ENCODE measurements around the gene GDF10.

GDF10 gene

DNA sequence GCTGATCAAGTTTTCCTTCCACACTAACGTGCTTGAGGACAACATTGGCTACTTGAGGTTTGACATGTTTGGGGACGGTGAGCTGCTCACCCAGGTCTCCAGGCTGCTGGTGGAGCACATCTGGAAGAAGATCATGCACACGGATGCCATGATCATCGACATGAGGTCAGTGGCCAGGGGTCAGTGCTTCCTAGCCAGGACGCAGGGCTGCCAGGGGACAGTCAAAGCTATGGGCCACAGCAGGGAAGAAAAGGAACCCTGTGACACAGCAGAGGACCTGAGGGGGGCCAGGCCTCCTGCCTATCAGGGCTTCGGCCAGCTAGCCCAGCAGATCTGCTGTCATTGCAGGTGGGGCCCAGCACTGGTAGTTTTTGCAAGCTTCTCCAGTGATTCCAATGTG is 53.4 kb downstream of the GDF10 start:
- DNase-seq (ENCODE audit: low read depth, low spot score): no peak

- DNase-seq (ENCODE audit: low read depth, low spot score): no peak
Observed at GRCh38 chr10:47354165-47354564, 54.2 kb downstream of the GDF10 start.

- no peak for DNase-seq (ENCODE audit: low read depth, low spot score)
Observed at GRCh38 chr10:47354900-47355299, 54.9 kb downstream of the GDF10 start.

DNA sequence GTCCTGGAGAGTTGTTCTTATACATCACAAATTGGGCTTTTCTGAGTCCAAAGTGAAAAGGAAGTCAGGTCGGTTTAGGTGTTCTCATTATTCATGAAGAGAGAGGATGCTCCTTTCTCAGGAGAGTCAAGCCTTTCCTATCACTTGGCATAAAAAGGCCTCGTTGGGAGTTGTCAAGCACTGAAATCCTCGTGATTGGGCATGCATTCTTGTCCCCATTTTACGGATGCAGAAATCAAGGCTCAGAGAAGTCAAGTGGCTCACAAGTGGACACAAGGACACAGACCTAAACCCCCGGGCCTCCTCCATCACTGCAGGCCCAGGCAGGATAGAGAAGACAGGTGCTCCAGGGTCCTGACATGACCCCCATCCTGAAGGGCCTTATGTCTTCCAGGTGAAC is 56.7 kb downstream of the GDF10 start:
- no peak for DNase-seq (ENCODE audit: low read depth, low spot score)

DNA sequence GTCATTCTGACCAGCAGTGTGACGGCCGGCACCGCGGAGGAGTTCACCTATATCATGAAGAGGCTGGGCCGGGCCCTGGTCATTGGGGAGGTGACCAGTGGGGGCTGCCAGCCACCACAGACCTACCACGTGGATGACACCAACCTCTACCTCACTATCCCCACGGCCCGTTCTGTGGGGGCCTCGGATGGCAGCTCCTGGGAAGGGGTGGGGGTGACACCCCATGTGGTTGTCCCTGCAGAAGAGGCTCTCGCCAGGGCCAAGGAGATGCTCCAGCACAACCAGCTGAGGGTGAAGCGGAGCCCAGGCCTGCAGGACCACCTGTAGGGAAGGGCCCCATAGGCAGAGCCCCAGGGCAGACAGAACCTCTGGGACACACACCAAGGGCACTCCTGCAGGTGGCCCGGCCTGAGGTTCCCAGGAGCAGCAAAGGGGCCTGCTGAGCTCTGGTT is 57.2 kb downstream of the GDF10 start:
- no peak for DNase-seq (ENCODE audit: low read depth, low spot score)

GRCh38 chr10:47357911-47358310 is 57.9 kb downstream of the GDF10 start:
- no peak for DNase-seq (ENCODE audit: low read depth, low spot score)

DNA sequence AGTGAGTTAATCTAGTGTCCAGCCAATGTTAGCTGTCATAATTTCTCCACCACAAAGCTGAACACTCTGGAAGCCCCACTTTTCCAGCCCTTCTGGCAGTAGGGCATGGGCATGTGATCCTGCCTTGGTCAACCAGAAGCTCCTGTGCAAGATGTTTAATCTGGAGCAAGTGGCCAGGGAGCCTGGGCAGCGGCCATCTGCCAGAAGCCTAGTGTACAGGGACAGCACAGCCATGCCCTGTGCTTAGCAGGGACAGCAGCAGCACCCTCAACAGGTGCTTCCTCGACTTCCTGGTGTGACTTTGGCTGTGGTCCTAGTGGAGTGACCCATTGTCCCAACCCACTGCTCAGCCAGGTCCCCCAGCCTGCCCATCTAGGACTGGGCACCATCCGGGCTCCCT is 58.5 kb downstream of the GDF10 start:
- no peak for DNase-seq (ENCODE audit: low read depth, low spot score)

- DNase-seq (ENCODE audit: low read depth, low spot score): no peak
Observed at GRCh38 chr10:47359101-47359500, 59.1 kb downstream of the GDF10 start.

DNA sequence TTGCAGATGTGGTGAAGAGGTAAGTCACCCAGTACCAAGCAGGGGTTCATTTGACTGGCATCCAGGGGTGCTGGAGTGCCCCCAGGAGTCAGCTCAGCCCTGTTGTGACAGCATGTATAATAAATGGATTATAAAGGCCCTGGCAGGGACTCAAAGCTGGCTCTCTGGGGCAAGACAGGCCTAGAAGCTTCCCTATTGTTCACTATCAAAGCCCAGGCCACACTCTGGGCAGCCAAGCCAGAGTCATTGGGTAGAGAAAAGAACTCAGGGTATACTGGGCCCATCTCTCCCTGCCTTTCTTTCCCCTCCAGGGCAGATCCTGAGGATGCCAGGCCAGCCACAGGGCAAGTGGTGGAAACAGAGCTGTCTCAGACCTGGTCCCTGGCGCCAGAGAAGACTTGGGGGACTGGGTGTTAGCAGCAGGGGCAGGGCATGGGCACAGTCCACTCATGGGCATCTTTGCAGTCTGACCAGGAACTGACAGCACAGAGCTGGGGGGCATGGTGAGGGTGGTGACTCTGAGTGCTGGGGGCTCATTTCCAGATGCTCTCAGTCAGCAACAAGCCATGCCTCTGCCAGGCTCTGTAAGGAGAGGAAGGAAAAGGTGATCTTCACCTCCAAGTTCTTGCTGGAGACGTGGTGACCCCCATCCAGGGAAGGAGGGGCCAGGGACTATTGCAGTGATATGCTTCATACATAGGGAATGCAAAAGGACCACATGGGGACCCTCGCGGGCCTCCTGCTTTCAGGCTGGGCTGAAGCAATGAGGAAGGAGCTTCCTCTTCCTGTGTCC is 59.8 kb downstream of the GDF10 start:
- DNase-seq (ENCODE audit: low read depth, low spot score): no peak

GRCh38 chr10:47360419-47361040 is 60.5 kb downstream of the GDF10 start:
- no peak for DNase-seq (ENCODE audit: low read depth, low spot score)

DNA sequence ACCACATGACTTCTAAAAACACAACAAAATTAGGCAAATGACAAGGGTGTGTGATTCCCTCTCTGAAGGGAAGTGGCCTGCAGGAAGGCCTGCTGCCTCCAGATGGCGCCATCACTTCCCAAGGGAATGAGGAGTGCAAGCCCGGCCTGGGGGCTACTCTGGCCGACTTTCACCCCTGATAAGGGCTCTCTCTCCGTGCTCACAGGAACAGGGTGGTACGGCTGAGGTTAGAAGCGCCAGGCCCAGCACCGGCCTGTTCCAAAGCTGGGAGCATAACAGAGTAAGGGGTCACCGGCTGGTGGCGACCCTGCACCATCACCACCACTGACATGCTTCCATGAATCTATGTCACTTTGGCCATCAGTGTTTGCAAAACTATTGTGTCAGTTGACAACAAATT is 61.3 kb downstream of the GDF10 start:
- DNase-seq (ENCODE audit: low read depth, low spot score): no peak

DNA sequence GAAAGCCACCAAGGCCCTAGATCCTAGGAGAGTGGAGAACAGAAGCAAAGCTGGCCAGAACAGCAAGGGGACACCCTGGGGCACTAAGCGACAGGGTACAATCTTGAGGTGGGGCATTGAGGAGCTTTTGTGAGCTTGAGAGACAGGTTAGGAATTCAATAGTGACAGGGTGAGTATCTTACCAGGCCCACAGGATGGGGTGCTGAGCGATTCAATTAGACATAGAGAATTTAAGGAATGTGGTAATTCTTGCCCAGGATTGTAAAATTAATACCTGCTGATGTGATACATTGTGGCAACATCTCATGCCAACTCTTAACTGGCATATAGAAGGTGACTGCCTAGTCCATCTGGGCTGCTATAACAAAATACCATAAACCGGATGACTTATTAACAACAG is 62.2 kb downstream of the GDF10 start:
- DNase-seq (ENCODE audit: low read depth, low spot score): no peak
